Measurements from ENCODE around the gene ILKAP. TPM values are rescaled to one million over a fixed set of nuclear protein-coding genes. Genes with fewer than 3 reads are reported as not detected.

ILKAP gene
- total and polyA plus RNA-seq, 2 of the 4 experiments (the other 2 are of a cell fraction): 13.3 to 44.2 TPM

- no peak overlapping the region for H3K9ac ChIP-seq (ENCODE audit: low read depth, low read length)
- H2BK15ac ChIP-seq (ENCODE audit: low read depth, low read length): no peak overlapping the region
- peak overlapping the region; percentile 33 for H2AFZ ChIP-seq (replicated peaks; ENCODE audit: low read length, poor library complexity)
- H3K56ac ChIP-seq (ENCODE audit: extremely low read depth, insufficient read depth, low read length): no peak overlapping the region
- no peak overlapping the region for H3K18ac ChIP-seq (ENCODE audit: low read depth, low read length)
- WGBS, 2 experiments (ENCODE audit: extremely low coverage in 2 of 2, insufficient read length in 1 of 2): no CpG with 5 or more reads among the region's 5 CpGs
- intact Hi-C loops (cut with micrococcal nuclease): no loop called here
- H3K27me3 ChIP-seq (ENCODE audit: control insufficient read depth, insufficient read depth, low read length): peaks cover 17% of the 10 kb centered on the region
- in situ Hi-C loops (cut with MboI; ENCODE audit: low sequenced_read_pairs): no loop called here
- peaks cover 4% of the 10 kb centered on the region; the same call in 1 of the 2 replicates for H3K4me1 ChIP-seq (ENCODE audit: control insufficient read depth, insufficient read depth, low read length)
- no peak overlapping the region for H3K4me3 ChIP-seq (ENCODE audit: insufficient read depth, low read depth, low read length)
- no peak overlapping the region for H3K27ac ChIP-seq (ENCODE audit: insufficient read depth, low read length)
- H2BK5ac ChIP-seq (ENCODE audit: low read depth, low read length, poor library complexity, severe bottlenecking): no peak overlapping the region
- ChIA-PET POLR2A (ENCODE audit: unreplicated experiment) (no interaction called here), CTCF (interaction anchor here (0.5 kb wide), 1 partner anchor 380 kb away, joined by 3 read pairs; no protein-coding TSS in a partner anchor)
- no peak overlapping the region for H3K14ac ChIP-seq (replicated peaks; ENCODE audit: low read depth, low read length)
- no peak overlapping the region for H2AK9ac ChIP-seq (replicated peaks; ENCODE audit: low read depth, low read length, poor library complexity)
- H3K36me3 ChIP-seq (ENCODE audit: control insufficient read depth, insufficient read depth, low read length): no peaks in the 10 kb centered on the region
- TF ChIP-seq SMC3 (IDR thresholded peaks at IDR 0.05; ENCODE audit: low read depth, low read length) (no peak), RFX5 (IDR thresholded peaks at IDR 0.05; ENCODE audit: low read depth, low read length) (no peak), CHD1 (IDR thresholded peaks at IDR 0.05; ENCODE audit: low read depth, low read length) (no peak), MXI1 (IDR thresholded peaks at IDR 0.05; ENCODE audit: borderline replicate concordance, low read depth, low read length) (no peak), ELK1 (IDR thresholded peaks at IDR 0.05; ENCODE audit: borderline replicate concordance, low read depth, low read length) (no peak), USF2 (IDR thresholded peaks at IDR 0.05; ENCODE audit: low read depth, low read length) (no peak), BHLHE40 (IDR thresholded peaks at IDR 0.05; ENCODE audit: low read depth, low read length) (no peak), POLR2A (IDR thresholded peaks at IDR 0.05; ENCODE audit: low read depth, low read length) (no peak), MAZ (IDR thresholded peaks at IDR 0.05; ENCODE audit: borderline replicate concordance, low read depth, low read length) (no peak), MAFK (IDR thresholded peaks at IDR 0.05; ENCODE audit: low read depth, low read length) (no peak), FOS (IDR thresholded peaks at IDR 0.05; ENCODE audit: low read depth, low read length) (no peak), CEBPB (IDR thresholded peaks at IDR 0.05; ENCODE audit: low read depth, low read length) (no peak), RAD21 (IDR thresholded peaks at IDR 0.05; ENCODE audit: low read length) (no peak), RCOR1 (IDR thresholded peaks at IDR 0.05; ENCODE audit: insufficient replicate concordance, low read length) (no peak), NFE2L2 (IDR thresholded peaks at IDR 0.05; ENCODE audit: low read depth, low read length) (no peak), CTCF (conservative IDR thresholded peaks at IDR 0.05; ENCODE audit: low read depth, low read length) (no peak)
- ATAC-seq (ENCODE audit: low read depth): no peak
- H3K4ac ChIP-seq (ENCODE audit: low read depth, low read length): no peak overlapping the region
- no peak for DNase-seq
- H2BK120ac ChIP-seq (ENCODE audit: low read depth, low read length): no peak overlapping the region
- H4K91ac ChIP-seq (ENCODE audit: insufficient read depth, low read depth, low read length): no peak overlapping the region
- H2AK5ac ChIP-seq (ENCODE audit: low read depth, low read length): no peak overlapping the region
- H4K5ac ChIP-seq (ENCODE audit: low read depth, low read length): no peak overlapping the region
- 0 out of 2 replicates have a peak, but pooled peaks cover 2% of the 10 kb centered on the region for H3K9me3 ChIP-seq (ENCODE audit: control insufficient read depth, insufficient read depth, low read length)
- H2BK20ac ChIP-seq (ENCODE audit: low read depth, low read length): no peak overlapping the region
- dilution Hi-C loops (cut with HindIII; ENCODE audit: low sequenced_read_pairs, unreplicated experiment): no loop called here
- peaks cover 0 to 2% of the 10 kb centered on the region in 2 experiments; a peak in 1 of 4 replicates for H3K79me1 ChIP-seq (ENCODE audit: low read depth in 1 of 2, low read length in 2 of 2)
- H3K4me2 ChIP-seq (ENCODE audit: low read depth, low read length): no peak overlapping the region
- H3K9me1 ChIP-seq (ENCODE audit: insufficient read depth, low read length): no peaks in the 10 kb centered on the region
- H4K20me1 ChIP-seq (ENCODE audit: insufficient read depth, low read length): no peaks in the 10 kb centered on the region
- H4K8ac ChIP-seq (ENCODE audit: low read depth in 2 of 2, low read length in 2 of 2): no peak overlapping the region
- peak overlapping the region; percentile 20; the same call in 1 of the 2 replicates for H3K23ac ChIP-seq (ENCODE audit: low read depth, low read length)
- BruUV-seq (replicated peaks): no TSS peak
Measured at GRCh38 chr2:238238311-238238765, 34.8 kb upstream of the ILKAP start.
